ENCODE results near the gene STRA8.

Gene STRA8

DNA sequence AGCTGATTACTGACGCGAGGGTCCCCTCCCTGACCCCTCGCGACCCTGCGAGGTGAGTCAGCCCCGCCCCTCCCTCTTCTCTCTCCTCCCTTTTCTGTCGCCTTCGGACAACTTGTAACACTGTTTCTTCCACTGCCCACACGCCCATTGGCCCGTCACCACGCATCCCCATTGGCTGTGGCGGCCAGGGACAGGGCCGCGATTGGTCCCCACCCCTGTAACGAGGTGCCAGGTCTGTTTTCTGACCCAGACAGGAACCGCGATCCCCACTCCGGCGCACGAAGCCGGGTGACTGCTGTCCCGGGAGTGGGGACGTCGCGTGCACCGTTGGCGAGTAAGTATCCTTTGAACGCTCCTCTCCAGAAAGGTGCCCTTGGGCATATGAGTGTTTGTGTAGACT, at the start of gene STRA8:
TSS of gene STRA8 (plus strand) at position 269 of the 400 bp plus-strand sequence. CDS start 6,687 bp downstream, outside the sequence.
- DNase-seq = no peak

DNA sequence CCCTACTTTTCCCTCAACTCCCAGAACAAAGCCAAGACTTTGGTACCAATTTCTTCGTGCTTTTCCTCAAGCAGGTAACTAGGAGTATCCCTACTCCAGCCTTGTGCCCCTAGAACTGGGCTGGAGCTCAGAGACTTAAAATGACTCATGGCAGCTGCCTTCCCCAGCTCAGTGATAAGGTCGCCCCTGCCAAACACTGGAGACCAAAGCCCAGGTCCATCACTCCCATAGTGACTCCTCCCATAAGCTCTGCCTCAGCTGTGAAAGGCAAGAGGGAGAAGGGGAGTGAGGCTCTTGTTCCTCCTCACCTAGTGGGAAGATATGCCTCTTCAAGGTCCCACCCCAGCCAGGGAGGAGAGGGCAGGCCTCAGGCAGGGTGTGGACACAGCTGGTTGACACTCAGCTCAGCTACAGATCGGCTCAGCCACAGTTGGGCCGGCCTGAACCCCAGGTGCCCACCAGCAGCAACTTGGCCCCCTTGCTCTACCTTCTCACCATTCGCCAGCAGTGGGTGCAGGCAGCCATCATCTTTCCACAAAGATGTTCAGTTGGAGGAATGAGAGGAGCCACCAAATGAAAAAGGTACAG, 49.3 kb upstream of the STRA8 start:
- DNase-seq = no peak

GRCh38 chr7:135185471-135186260, 48.0 kb upstream of the STRA8 start:
- DNase-seq = no peak

GRCh38 chr7:135186261-135186540, 47.4 kb upstream of the STRA8 start:
- no peak for DNase-seq

- DNase-seq = no peak
These were observed 46.8 kb upstream of the STRA8 start for GRCh38 chr7:135186841-135187253.

DNA sequence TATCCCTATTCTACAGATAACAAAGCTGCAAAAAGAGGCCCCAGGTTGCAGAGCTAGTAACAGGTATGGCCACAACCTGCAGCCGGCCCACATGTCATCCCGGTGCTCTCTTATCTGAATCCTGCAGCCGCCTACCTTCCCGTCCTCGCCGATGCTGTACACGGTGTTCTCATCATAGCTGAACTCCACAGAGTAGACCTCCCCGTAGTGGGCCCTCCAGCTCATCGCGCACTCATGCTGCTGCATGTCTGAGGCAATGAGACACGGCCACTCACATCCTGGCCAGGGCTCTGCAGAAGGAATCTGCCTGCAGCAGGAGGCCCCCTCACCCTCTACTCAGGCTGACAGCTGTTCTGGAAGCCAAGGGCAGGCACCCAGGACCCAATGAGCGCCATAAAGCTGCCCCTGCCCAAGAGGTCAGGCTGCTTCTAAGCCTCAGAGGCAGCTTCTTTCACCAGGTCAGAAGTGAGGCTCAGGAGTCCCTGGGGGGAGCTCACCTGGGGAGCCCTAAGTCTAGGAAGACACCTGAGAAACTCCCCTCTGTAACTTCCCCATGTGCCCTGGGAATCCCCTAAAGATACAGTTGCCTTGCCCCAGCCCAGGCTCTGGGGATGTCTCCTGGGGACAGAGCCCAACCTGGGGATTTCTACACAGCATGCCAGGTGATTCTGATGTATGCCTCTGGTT, 45.2 kb upstream of the STRA8 start:
- no peak for DNase-seq

GRCh38 chr7:135189221-135189662, 44.4 kb upstream of the STRA8 start:
- no peak for DNase-seq

- DNase-seq = no peak
These were observed 43.7 kb upstream of the STRA8 start for GRCh38 chr7:135189961-135190360.

GRCh38 chr7:135190703-135191102, 42.9 kb upstream of the STRA8 start:
- DNase-seq = no peak

- DNase-seq = no peak
These were observed 40.6 kb upstream of the STRA8 start for GRCh38 chr7:135192914-135193536.

DNA sequence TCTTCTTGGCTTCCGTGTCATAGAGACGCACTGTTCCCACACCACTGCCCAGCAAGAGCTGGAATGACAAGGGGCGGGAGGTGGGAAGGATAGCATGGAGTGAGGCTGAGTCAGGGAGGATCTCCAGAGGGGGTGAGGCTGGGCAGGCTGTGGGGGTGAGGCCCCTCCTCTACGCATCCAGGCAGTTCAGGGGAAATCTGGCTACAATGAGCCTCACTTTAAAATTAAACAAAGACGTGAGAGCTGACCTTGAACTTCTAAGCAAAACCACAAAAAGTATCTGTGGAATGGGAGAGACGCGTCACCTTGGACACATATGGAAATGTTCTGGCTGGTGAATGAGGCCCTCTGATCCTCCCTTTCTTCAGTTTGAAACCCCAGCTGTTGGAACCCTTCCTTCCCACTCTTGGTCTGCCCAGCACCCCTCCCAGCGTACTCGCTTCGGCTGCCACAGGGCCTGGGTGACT, 40.0 kb upstream of the STRA8 start:
- no peak for DNase-seq

DNA sequence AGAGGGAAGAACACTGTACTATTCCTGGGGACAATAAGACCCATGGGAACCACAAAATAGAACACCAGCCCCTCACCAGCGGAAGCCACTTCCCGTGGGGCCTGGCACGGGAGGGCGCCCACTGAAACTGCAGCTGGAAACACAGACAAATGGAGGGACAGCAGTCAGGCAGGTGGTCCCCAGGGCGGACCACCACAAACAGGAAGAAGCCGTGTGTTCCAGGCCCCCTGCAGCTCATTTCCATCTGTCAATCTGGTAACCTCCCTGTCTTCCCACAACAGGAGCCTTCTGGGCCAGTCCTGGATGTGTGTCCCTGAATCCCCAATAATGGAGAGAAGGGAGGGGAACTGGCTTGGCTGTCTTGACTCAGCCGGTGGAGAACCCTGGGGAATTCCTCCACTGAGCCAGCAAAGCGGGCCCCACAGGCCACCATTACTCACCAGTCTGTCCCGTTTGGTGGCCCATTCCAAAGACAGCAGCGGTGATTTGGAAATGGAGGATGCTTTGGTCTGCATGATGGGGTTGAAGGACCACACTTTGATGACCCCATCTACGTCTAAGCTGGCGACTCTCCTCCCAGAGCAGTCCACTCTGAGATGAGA, 39.0 kb upstream of the STRA8 start:
- no peak for DNase-seq

GRCh38 chr7:135195156-135195555, 38.5 kb upstream of the STRA8 start:
- no peak for DNase-seq

DNA sequence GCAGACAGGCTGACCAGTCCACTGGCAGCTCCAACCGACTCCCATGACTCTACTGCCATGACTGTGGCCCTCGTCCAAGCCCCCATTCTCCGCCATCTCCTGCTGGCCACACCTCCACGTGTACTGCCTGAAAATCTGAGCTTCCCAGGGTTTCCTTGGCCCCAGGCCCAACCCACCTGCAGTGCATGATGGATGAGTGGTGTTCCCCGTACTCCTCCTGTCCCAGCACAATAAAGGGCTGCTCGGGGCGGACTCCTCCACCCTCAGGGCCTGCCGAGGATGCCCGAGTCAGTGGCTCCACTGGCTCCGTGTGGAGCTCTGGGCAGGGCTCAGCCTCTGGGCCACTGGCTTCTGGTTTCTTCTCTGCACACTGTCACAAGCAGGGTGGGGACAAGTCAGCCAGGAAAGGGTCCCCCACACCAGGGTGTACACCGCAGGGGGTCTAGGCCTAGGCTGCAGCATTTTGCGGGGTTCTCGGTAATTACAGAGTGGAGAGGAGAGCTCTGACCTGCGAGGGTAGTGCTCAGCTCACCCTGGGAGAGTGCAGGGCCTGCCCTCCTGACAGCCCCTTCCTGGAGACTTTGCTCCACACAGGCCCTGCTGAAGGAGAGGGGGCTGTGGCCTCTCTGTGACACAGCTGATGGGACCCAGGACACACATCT, 37.5 kb upstream of the STRA8 start:
- DNase-seq = no peak

DNA sequence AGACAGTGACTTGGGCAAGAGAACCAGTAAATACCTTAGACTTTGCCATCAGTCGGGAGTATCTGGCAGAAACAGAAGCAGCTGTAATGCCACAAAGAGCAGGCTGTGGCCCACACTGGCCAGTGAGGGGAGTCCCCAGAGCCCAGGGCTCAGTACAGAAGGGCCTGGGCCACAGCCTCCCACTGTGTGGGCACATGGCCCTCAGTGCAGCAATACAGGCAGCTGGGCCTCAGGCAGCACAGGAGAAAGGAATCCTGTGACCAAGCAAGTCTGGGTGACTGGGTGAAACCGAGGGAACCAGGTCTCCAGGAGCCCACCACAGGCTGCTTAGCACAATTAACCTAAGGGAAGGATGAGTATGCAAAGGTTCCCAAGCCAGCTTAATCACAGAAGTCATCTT, 36.3 kb upstream of the STRA8 start:
- no peak for DNase-seq

GRCh38 chr7:135197906-135198655, 35.6 kb upstream of the STRA8 start:
- DNase-seq = no peak

GRCh38 chr7:135199439-135199838, 34.2 kb upstream of the STRA8 start:
- no peak for DNase-seq

DNA sequence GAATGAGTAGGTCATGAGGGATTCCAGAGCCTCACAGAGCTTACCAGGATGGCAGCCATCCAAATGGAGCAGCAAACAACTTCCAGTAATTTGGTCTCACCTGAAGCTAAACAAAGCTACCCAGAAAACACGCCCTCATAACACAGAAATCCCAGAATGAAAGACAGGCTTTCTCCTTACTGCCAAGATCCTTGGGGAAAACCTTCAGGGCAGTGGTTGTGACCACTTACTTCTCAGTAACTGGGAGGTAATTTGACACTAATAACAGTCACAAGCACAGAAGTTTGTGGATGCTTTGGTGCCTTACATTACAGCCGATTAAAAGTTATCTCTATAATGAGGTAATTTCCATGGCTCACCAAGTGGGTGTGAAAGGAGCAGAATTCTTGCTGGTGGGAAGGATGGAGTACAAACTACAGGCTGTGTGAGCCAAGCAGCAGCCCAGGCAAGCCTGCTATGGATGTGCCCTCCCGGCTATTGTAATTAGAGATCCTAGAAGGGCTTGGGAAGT, 32.8 kb upstream of the STRA8 start:
- DNase-seq = no peak

DNA sequence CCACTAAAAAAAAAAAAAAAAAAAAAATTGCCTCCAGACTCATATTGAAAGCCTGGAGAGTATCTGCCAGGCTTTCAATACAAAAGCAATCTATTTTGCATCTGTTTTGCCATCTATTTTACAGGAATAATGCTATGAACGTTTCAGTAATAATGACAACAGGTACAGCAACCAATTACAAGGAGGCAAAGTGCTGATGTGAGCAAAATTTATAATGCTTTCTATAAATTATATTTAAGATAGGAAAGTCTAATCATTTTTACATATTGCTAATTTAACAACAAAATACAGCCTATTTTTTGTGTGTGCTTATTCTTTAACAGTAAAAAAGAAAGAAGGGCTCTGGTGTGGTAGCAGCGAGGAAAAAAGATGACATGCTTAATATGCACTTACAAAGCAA, 32.3 kb upstream of the STRA8 start:
- DNase-seq = no peak

DNA sequence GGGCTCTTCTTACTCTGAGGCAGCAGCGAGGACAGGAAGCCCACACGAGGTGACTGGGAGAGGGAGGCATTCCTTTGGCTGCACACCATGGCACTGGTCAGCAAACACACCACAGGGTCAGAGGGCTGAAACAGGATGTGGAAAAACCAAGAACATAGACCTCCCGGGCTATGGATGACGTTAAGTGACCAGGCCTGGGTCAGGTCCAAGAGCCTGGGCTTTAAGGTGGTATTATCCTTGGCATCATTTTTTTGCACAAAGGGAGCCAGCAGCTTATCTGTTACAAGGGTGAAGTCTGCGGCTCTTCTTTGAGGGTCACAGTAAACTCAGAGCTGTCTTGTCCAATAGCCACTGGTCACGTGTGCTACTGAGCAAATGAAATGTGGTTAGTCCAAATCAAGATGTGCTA, 29.3 kb upstream of the STRA8 start:
- no peak for DNase-seq

- no peak for DNase-seq
These were observed 28.8 kb upstream of the STRA8 start for GRCh38 chr7:135204876-135205275.

- DNase-seq = no peak
These were observed 27.8 kb upstream of the STRA8 start for GRCh38 chr7:135205850-135206249.

Data from activated effector memory CD4-positive, alpha-beta T cell treated with Interleukin-2 at 50 U/mL for 16 hours (primary cell).